ENCODE results near the gene OR1I1. TPM values are rescaled to one million over a fixed set of nuclear protein-coding genes. Genes with fewer than 3 reads are reported as not detected.

The OR1I1 gene
- polyA plus RNA-seq, 2 of the 4 experiments (the other 2 are of a cell fraction): not detected

DNA sequence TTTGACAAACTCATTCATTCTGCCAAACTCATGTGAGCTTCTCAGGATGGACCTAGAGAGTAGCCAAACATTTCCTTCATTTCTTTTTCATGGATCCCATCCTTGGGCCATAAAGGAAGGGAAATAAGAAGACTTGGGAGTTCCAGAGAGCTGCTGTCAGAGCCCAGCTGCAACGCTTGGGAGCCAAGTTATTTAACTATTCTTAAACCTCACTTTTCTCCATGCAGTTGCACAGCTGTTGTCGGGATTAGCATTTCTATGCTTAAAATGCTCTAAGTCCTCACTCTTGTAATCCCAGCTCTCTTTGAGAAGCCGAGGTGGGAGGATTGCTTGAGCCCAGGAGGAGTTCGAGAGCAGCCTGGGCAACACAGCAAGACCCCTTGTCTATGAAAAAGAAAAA is 44.4 kb upstream of the OR1I1 start:
- FAIRE-seq: no peak
- no peaks in the 10 kb centered on the region for H3K4me1 ChIP-seq
- no peak for DNase-seq (ENCODE audit: low read depth in 1 of 2, low spot score in 1 of 2)
- H3K27ac ChIP-seq: no peak overlapping the region
- TF ChIP-seq HOXA7 (CRISPR knock-in tag; IDR thresholded peaks at IDR 0.05) (no peak), RFX5 (IDR thresholded peaks at IDR 0.05) (no peak), E2F6 (IDR thresholded peaks at IDR 0.05; ENCODE audit: borderline replicate concordance, low read depth) (no peak), HDAC2 (IDR thresholded peaks at IDR 0.05) (no peak), GATA3 (IDR thresholded peaks at IDR 0.05; ENCODE audit: borderline replicate concordance) (no peak), FOSL2 (IDR thresholded peaks at IDR 0.05) (no peak), FOSL2 (CRISPR knock-in tag; IDR thresholded peaks at IDR 0.05) (no peak), USF2 (IDR thresholded peaks at IDR 0.05) (no peak), EP300 (IDR thresholded peaks at IDR 0.05) (no peak), MYC (IDR thresholded peaks at IDR 0.05; ENCODE audit: borderline replicate concordance, low read length) (no peak), ZNF302 (CRISPR knock-in tag; IDR thresholded peaks at IDR 0.05) (no peak), CHD4 (IDR thresholded peaks at IDR 0.05; ENCODE audit: borderline replicate concordance) (no peak), ZFP36 (IDR thresholded peaks at IDR 0.05; ENCODE audit: borderline replicate concordance, partially characterized antibody) (no peak), PHF8 (IDR thresholded peaks at IDR 0.05; ENCODE audit: borderline replicate concordance, low read depth) (no peak), NR3C1 (IDR thresholded peaks at IDR 0.05) (no peak), REST (IDR thresholded peaks at IDR 0.05) (no peak), ESRRA (IDR thresholded peaks at IDR 0.05; ENCODE audit: borderline replicate concordance, low read length) (no peak), FOSB (CRISPR knock-in tag; IDR thresholded peaks at IDR 0.05) (no peak)
- TF ChIP-seq, protein P1, sequence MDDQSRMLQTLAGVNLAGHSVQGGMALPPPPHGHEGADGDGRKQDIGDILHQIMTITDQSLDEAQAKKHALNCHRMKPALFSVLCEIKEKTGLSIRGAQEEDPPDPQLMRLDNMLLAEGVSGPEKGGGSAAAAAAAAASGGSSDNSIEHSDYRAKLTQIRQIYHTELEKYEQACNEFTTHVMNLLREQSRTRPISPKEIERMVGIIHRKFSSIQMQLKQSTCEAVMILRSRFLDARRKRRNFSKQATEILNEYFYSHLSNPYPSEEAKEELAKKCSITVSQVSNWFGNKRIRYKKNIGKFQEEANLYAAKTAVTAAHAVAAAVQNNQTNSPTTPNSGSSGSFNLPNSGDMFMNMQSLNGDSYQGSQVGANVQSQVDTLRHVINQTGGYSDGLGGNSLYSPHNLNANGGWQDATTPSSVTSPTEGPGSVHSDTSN (IDR thresholded peaks at IDR 0.05): no peak
- TF ChIP-seq, protein P2, sequence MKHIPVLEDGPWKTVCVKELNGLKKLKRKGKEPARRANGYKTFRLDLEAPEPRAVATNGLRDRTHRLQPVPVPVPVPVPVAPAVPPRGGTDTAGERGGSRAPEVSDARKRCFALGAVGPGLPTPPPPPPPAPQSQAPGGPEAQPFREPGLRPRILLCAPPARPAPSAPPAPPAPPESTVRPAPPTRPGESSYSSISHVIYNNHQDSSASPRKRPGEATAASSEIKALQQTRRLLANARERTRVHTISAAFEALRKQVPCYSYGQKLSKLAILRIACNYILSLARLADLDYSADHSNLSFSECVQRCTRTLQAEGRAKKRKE (CRISPR knock-in tag; IDR thresholded peaks at IDR 0.05; ENCODE audit: low read depth): no peak
- ChIA-PET POLR2A (no interaction called here), CTCF (interaction anchor here (0.9 kb wide), 1 partner anchor 13 kb away, joined by 4 read pairs; no protein-coding TSS in a partner anchor)
- no peak overlapping the region for H3K4me3 ChIP-seq
- no peaks in the 10 kb centered on the region for H3K9me3 ChIP-seq
- 1% methylated on average over 4 of the region's 4 CpGs for WGBS (ENCODE audit: missing lambda C conversion rate)
- H3K4me2 ChIP-seq: no peak overlapping the region
- ATAC-seq: no peak

DNA sequence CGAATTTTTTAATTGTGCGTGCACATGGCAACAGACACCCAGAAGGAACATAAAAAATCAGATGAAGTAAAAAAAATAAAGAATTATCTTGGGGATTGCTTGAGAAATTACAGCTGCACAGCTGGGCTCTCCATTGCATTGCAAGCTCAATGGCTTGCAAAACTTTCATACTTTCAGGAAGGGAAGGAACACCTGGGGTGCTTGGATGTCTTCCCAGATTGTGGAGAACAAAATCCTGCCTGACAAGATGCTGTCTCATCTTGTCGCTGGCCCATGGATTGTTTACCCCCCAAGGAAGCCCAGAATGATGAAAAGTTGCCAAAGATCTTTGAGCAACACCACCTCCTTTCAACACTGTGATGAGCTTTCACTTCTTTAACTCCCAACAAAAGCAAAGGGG is 43.7 kb upstream of the OR1I1 start:
- no peaks in the 10 kb centered on the region for H3K4me1 ChIP-seq
- H3K27ac ChIP-seq: no peak overlapping the region
- DNase-seq (ENCODE audit: low read depth in 1 of 2, low spot score in 1 of 2): no peak
- no peak for FAIRE-seq
- ChIA-PET POLR2A (no interaction called here), CTCF (interaction anchor here (0.9 kb wide), 1 partner anchor 14 kb away, joined by 4 read pairs; no protein-coding TSS in a partner anchor)
- H3K4me2 ChIP-seq: no peak overlapping the region
- 8% methylated on average over 3 of the region's 3 CpGs for WGBS (ENCODE audit: missing lambda C conversion rate)
- H3K4me3 ChIP-seq: no peak overlapping the region
- no peak for ATAC-seq
- no peaks in the 10 kb centered on the region for H3K9me3 ChIP-seq
- TF ChIP-seq ZNF302 (CRISPR knock-in tag; IDR thresholded peaks at IDR 0.05) (no peak), SREBF2 (IDR thresholded peaks at IDR 0.05) (no peak), RAD21 (conservative IDR thresholded peaks at IDR 0.05 in 1 of 2, IDR thresholded peaks at IDR 0.05 in 1 of 2) (no peak), REST (IDR thresholded peaks at IDR 0.05) (no peak), FOXS1 (CRISPR knock-in tag; IDR thresholded peaks at IDR 0.05) (no peak), ZSCAN20 (CRISPR knock-in tag; IDR thresholded peaks at IDR 0.05) (no peak), FOSB (CRISPR knock-in tag; IDR thresholded peaks at IDR 0.05) (no peak), TFCP2L1 (CRISPR knock-in tag; IDR thresholded peaks at IDR 0.05) (no peak), CHD2 (IDR thresholded peaks at IDR 0.05; ENCODE audit: low read length, partially characterized antibody) (no peak), CEBPB (IDR thresholded peaks at IDR 0.05) (no peak)
- TF ChIP-seq, protein P3, sequence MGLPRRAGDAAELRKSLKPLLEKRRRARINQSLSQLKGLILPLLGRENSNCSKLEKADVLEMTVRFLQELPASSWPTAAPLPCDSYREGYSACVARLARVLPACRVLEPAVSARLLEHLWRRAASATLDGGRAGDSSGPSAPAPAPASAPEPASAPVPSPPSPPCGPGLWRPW (IDR thresholded peaks at IDR 0.05): no peak

Data from A549 (cell line).